GM18951 (cell line): Measurements from ENCODE around the gene FABP7.

ENCODE experiments used
- POLR2A ChIP-seq: IDR thresholded peaks from 4 replicates; pipeline ENCODE4 v1.6.1; 2011; ENCODE audit warnings: mild to moderate bottlenecking; ENCODE audit not compliant: insufficient read length, insufficient read depth; ENCODE audit errors: extremely low read depth
- in situ Hi-C: fragments of 300-500 bp; cut with MboI; formaldehyde crosslinking; loops from one replicate; pipeline ENCODE4 v1.12.0; 2022; ENCODE audit warnings: low sequenced_read_pairs, mixed read lengths, inconsistent platforms; ENCODE audit not compliant: unreplicated experiment

Gene FABP7

GRCh38 chr6:122790423-122791309 lies 11.2 kb downstream of the FABP7 start:
- no peak for TF ChIP-seq POLR2A
- in situ Hi-C loops = no loop called here

DNA sequence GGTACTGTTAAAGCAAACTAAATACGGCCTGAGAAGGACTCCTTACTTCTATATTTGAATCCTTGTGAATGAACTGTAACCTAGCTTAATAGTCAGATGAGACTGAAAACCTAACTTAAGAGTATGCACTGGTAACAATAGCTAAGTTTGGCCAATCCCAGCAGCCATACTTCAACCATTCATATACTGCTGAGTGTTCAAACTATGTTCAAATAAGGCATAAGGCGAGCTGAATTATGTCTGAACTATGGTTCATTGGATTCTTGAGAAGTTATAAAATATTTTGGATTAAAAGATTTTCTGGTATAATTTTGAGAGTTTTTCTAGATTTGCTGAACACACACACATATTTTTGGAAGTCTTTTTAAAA lies 11.8 kb downstream of the FABP7 start:
- TF ChIP-seq POLR2A = no peak
- in situ Hi-C loops = no loop called here

DNA sequence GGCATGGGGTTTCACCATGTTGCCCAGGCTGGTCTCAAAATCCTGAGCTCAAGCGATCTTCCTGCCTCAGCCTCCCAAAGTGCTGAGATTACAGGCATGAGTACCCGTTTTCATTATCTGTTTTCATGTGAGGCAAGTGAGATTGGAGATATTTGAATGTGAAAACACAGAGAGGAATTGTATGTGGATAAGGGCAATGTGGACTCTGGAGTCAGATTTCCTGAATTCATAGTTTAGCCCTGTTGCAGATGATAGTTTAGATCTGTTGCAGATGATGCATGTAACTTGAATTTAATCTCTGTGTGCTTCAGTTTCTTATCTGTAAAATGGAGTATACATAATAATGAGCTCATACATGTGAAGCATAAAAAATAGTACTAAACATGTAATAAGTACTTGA lies 13.2 kb downstream of the FABP7 start:
- in situ Hi-C loops = no loop called here
- no peak for TF ChIP-seq POLR2A

- no peak for TF ChIP-seq POLR2A
- in situ Hi-C loops = no loop called here
These were observed 18.0 kb downstream of the FABP7 start for GRCh38 chr6:122797537-122797936.

DNA sequence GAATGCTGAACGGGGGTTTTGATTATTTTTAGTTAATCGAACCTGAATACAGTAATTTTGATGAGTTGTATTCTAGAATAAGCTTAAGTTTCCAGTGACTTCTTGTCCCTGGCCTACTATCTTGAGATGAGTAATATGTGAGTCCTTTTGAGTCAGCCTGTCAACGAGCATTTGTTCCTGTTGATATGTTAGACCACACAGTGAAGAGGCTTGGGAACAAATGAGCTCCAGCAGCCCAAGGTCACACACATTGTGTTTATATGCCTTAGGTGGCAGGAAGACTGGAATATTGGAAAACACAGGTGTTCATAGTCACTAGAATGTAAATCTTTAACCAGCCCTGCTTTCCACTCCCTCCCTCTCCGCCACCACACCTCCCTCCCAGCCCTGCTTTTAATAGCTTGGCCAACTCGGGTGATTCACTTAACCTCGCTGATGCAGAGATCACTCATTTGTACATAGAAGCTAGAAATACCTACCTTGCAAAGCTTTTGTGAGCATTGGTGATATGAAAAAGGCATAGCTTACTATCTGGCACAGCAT lies 18.7 kb downstream of the FABP7 start:
- TF ChIP-seq POLR2A = no peak
- in situ Hi-C loops = no loop called here

DNA sequence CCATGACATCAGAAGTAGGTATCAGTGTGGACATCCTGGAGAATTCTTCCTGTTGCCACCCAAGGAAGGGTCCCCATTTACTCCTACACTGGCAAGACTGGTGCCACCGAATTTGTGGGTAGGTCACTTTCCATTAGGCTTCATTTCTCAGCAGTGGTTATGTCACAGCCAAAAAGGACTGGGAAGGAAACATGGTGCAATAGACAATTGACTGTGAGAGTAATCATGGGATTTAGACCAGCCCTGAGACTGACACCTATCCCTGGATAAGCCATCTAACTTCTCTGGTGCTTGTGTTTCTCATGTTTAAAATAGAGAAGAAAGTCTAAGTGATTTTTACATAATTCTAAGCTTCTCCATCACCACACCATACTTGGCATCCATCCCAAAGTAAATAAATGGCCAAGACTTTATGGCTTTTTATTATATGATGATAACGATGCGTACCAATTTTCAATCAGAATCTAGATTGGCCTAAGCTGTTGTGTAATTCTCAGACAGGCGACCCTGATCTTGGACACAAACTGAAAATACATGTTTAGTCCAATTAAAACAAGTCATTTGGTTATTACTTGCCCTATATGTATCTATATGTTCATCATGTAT lies 19.7 kb downstream of the FABP7 start:
- TF ChIP-seq POLR2A = no peak
- in situ Hi-C loops = no loop called here

GRCh38 chr6:122799916-122800686 lies 20.6 kb downstream of the FABP7 start:
- no peak for TF ChIP-seq POLR2A

GRCh38 chr6:122800906-122801305 lies 21.4 kb downstream of the FABP7 start:
- no peak for TF ChIP-seq POLR2A
- in situ Hi-C loops = no loop called here

More at GRCh38 chr6:122799916-122800686, 20.6 kb downstream of the FABP7 start:
- in situ Hi-C loops = no loop called here

GRCh38 chr6:122801397-122801796 lies 21.9 kb downstream of the FABP7 start:
- in situ Hi-C loops = no loop called here
- no peak for TF ChIP-seq POLR2A

GRCh38 chr6:122803171-122803661 lies 23.7 kb downstream of the FABP7 start:
- in situ Hi-C loops = no loop called here

GRCh38 chr6:122804962-122805485 lies 25.5 kb downstream of the FABP7 start:
- no peak for TF ChIP-seq POLR2A
- in situ Hi-C loops = no loop called here

More at GRCh38 chr6:122803171-122803661, 23.7 kb downstream of the FABP7 start:
- TF ChIP-seq POLR2A = no peak

- in situ Hi-C loops = no loop called here
- TF ChIP-seq POLR2A = no peak
These were observed 26.8 kb downstream of the FABP7 start for GRCh38 chr6:122806291-122806690.

DNA sequence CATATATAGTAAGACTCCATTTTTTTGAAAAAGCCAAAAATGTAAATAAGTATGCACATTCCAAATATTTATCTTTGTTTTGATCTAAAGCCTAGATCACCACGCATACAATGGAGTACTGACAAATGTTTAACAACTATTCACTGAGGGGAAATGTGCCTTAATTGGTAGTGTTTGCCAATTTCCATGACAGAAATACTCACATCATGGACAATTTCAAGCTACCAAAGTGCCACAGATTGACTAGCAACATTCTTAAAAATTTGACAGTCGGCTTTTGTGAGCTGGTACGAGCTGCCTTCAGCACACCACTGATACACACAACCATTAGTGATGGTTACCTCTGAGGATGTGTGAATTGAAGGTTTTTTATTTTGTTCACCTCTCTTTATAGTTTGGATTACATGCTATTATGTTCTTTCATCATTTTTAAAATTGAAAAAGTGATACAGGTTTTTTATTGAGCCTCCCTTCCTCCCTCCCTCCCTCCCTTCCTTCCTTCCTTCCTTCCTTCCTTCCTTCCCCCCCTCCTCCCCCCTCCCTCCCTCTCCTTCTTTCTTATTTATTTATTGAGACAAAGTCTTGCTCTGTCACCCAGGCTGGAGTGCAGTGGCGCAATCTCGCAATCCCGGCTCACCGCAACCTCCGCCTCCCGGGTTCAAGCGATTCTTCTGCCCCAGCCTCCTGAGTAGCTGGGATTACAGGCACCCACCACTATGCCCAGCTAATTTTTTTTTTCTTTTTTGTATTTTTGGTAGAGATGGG lies 28.8 kb downstream of the FABP7 start:
- no peak for TF ChIP-seq POLR2A
- in situ Hi-C loops = no loop called here
